Fibroblast of lung (primary cell): Measurements from ENCODE around the gene P3H1. TPM values are rescaled to one million over a fixed set of nuclear protein-coding genes. Genes with fewer than 3 reads are reported as not detected.
"Not testable (repeated sequence)": the region's sequence is repeated elsewhere in the genome, so short reads cannot be mapped to it uniquely, and the experiment has no call there.

Experiments used
- DNase-seq, 2 donors: peaks; one replicate each; pipeline versions ENCODE4 v3.0.0 to v3.0.0-alpha.2; 2010; ENCODE audit warnings: low read depth in 2 of 2
- H2AFZ ChIP-seq: 2 replicates; pipeline ENCODE4 v1.5.1; 2012; ENCODE audit warnings: low read length, control low read depth, inconsistent platforms
- H3K27ac ChIP-seq: 2 replicates; pipeline ENCODE4 v1.5.1; 2011; ENCODE audit warnings: low read length, control low read depth; ENCODE audit not compliant: insufficient read depth
- H3K27me3 ChIP-seq: 2 replicates; pipeline ENCODE4 v1.5.1; 2011; ENCODE audit warnings: mild to moderate bottlenecking, low read length; ENCODE audit not compliant: control insufficient read depth, insufficient read depth
- H3K36me3 ChIP-seq: 2 replicates; pipeline ENCODE4 v1.5.1; 2011; ENCODE audit warnings: low read length; ENCODE audit not compliant: control insufficient read depth, insufficient read depth
- H3K4me1 ChIP-seq: 2 replicates; pipeline ENCODE4 v1.5.1; 2011; ENCODE audit warnings: low read length; ENCODE audit not compliant: control insufficient read depth, insufficient read depth; ENCODE audit errors: extremely low read depth
- H3K4me2 ChIP-seq: 2 replicates; pipeline ENCODE4 v1.5.1; 2011; ENCODE audit warnings: low read length, control low read depth; ENCODE audit not compliant: insufficient read depth; ENCODE audit errors: extremely low read depth
- H3K4me3 ChIP-seq, 4 experiments: fragments of 200-600 bp in 1 of 4; sonication (generic) in 1 of 4; replicated peaks in 1 of 4; 2 replicates each; pipeline ENCODE4 v1.5.1; 2011 to 2016; ENCODE audit warnings: low read length in 4 of 4, low read depth in 3 of 4, mild to moderate bottlenecking in 3 of 4, control low read depth in 2 of 4, inconsistent platforms in 1 of 4, mixed read lengths in 1 of 4; ENCODE audit not compliant: insufficient read depth in 1 of 4; ENCODE audit errors: control extremely low read depth in 1 of 4
- H3K79me2 ChIP-seq: 2 replicates; pipeline ENCODE4 v1.5.1; 2012; ENCODE audit warnings: mild to moderate bottlenecking, low read length, inconsistent platforms; ENCODE audit not compliant: control insufficient read depth, insufficient read depth
- H3K9ac ChIP-seq: 2 replicates; pipeline ENCODE4 v1.5.1; 2011; ENCODE audit warnings: mild to moderate bottlenecking, low read length, control low read depth; ENCODE audit not compliant: insufficient read depth
- H3K9me3 ChIP-seq: 2 replicates; pipeline ENCODE4 v1.5.1; 2012; ENCODE audit warnings: low read depth, low read length; ENCODE audit not compliant: control insufficient read depth, insufficient read depth
- H4K20me1 ChIP-seq: 2 replicates; pipeline ENCODE4 v1.5.1; 2011; ENCODE audit warnings: low read length; ENCODE audit not compliant: control insufficient read depth, insufficient read depth; ENCODE audit errors: extremely low read depth
- EZH2 ChIP-seq: IDR thresholded peaks from 2 replicates; pipeline ENCODE4 v1.5.1; 2012; ENCODE audit warnings: low read length, control low read depth, mild to moderate bottlenecking; ENCODE audit errors: missing control alignments
- polyA plus RNA-seq, 2 donors: library from polyadenylated mRNA; depleted of rRNA in 1 of 2; stranded (reverse) in 1 of 2; unstranded in 1 of 2; fragments of >200 nt; gene quantifications; 2 replicates each; pipeline ENCODE4 v1.2.1, GENCODE V29; 2011 to 2012; ENCODE audit warnings: missing spikeins in 1 of 2
- total RNA-seq: library from RNA; depleted of rRNA; stranded (reverse); fragments of >200 nt; gene quantifications from 2 replicates; pipeline ENCODE4 v1.2.1, GENCODE V29; 2014
- TF ChIP-seq, protein P1 (sequence below), 2 donors: IDR thresholded peaks in 1 of 2; conservative IDR thresholded peaks in 1 of 2; 1 replicate in 1 of 2; 2 replicates in 1 of 2; pipeline ENCODE4 v1.5.1; 2011 to 2012; ENCODE audit warnings: low read length in 2 of 2, control low read depth in 1 of 2, inconsistent platforms in 1 of 2, low read depth in 1 of 2, mild to moderate bottlenecking in 1 of 2

P3H1 gene
- total and polyA plus RNA-seq, 2 donors (not counting 1 experiment from before 2014, with no cell fraction given): 68.5 to 108 TPM

DNA sequence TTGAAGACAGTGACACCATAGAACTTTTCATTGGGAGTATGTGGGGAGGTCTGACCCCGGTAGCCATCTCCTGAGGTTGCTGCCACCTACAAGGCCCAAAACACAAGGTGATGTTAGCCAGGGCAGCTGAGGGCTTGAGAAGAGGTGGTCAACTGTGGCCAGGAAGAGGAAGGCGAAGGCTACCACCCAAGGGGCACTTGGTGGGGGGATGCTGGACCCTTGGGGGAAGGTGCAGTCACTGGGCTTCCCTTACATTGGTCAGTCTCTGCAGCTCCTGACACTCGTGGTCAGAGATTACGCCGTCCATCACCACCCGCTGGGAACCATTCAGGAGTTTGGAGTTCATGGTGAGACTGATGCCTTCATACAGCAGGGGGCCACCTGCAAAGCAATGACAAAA is 14.5 kb downstream of the P3H1 start:
- Histone ChIP-seq H3K79me2 (no peaks in the 10 kb centered on the region), H3K36me3 (peaks cover 45% of the 10 kb centered on the region), H3K4me2 (no peak overlapping the region), H2AFZ (no peak overlapping the region), H3K27ac (no peak overlapping the region), H3K9ac (no peak overlapping the region), H3K4me3 (no peak overlapping the region), H3K27me3 (no peaks in the 10 kb centered on the region), H4K20me1 (peaks cover 2% of the 10 kb centered on the region), H3K4me1 (peaks cover 2% of the 10 kb centered on the region), H3K9me3 (no peaks in the 10 kb centered on the region)
- no peak for DNase-seq
- TF ChIP-seq, protein P1, sequence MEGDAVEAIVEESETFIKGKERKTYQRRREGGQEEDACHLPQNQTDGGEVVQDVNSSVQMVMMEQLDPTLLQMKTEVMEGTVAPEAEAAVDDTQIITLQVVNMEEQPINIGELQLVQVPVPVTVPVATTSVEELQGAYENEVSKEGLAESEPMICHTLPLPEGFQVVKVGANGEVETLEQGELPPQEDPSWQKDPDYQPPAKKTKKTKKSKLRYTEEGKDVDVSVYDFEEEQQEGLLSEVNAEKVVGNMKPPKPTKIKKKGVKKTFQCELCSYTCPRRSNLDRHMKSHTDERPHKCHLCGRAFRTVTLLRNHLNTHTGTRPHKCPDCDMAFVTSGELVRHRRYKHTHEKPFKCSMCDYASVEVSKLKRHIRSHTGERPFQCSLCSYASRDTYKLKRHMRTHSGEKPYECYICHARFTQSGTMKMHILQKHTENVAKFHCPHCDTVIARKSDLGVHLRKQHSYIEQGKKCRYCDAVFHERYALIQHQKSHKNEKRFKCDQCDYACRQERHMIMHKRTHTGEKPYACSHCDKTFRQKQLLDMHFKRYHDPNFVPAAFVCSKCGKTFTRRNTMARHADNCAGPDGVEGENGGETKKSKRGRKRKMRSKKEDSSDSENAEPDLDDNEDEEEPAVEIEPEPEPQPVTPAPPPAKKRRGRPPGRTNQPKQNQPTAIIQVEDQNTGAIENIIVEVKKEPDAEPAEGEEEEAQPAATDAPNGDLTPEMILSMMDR (conservative IDR thresholded peaks at IDR 0.05 in 1 of 2, IDR thresholded peaks at IDR 0.05 in 1 of 2; ENCODE audit: low read depth in 1 of 2, low read length in 2 of 2): no peak
- TF ChIP-seq EZH2: no peak

DNA sequence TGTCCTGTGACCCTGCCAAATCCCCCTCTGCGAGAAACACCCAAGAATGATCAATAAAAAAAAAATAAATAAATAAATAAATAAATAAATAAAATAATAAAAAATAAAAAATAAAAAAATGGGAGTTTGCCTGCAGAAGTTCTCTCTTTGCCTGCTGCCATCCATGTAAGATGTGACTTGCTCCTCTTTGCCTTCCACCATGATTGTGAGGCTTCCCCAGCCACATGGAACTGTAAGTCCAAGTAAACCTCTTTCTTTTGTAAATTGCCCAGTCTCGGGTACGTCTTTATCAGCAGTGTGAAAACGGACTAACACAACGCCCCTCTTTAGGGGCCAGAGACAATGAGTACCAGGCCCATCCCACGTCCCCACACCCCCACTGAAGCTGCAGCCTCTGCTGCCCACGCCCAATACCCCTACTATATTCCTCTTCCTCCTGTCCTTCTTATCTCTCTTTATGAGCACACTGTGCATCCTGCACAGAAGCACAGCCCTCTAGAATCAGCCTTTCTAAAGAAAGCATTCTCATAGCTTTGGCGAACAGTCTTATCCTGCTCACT is 15.2 kb downstream of the P3H1 start:
- H3K36me3 ChIP-seq: peaks cover 45% of the 10 kb centered on the region
- H3K27ac ChIP-seq: not testable (repeated sequence)

DNA sequence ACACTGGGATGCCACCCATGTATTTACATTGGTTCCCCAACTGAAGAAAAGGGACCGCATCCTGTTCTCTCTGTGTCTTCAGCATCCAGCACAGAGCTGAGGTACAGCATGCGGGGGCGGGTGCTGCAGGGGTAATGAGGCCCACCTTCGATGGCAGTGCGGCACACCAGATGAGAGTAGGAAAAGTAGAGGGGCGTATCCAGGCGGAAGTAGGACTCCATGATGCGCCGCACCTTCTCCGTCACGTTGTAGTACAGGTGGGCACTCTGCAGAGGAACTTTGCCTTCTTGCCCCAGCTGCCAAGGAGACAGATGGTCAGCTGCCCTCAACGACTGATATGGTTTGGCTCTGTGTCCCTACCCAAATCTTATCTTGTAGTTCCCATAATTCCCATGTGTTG is 16.8 kb downstream of the P3H1 start:
- no peak for DNase-seq
- Histone ChIP-seq H4K20me1 (peaks cover 2% of the 10 kb centered on the region), H3K4me3 (no peak overlapping the region)

More for the DNA sequence above, 15.2 kb downstream of the P3H1 start:
- not testable (repeated sequence) for DNase-seq, H3K4me2 ChIP-seq, H3K27me3 ChIP-seq, H3K4me3 ChIP-seq, H2AFZ ChIP-seq, H3K9me3 ChIP-seq, H3K4me1 ChIP-seq, H4K20me1 ChIP-seq, H3K79me2 ChIP-seq, H3K9ac ChIP-seq

More for the DNA sequence above, 16.8 kb downstream of the P3H1 start:
- Histone ChIP-seq H3K79me2 (no peaks in the 10 kb centered on the region), H3K4me1 (peaks cover 2% of the 10 kb centered on the region), H3K4me2 (no peak overlapping the region), H3K9ac (no peak overlapping the region), H3K36me3 (peaks cover 43% of the 10 kb centered on the region), H3K9me3 (no peaks in the 10 kb centered on the region), H3K27me3 (no peaks in the 10 kb centered on the region), H3K27ac (no peak overlapping the region), H2AFZ (no peak overlapping the region)
- TF ChIP-seq, protein P1 (conservative IDR thresholded peaks at IDR 0.05 in 1 of 2, IDR thresholded peaks at IDR 0.05 in 1 of 2; ENCODE audit: low read depth in 1 of 2, low read length in 2 of 2): no peak
- TF ChIP-seq EZH2: no peak
